HG03354 (cell line): Measurements from ENCODE around the gene EMP2.
"Not testable (repeated sequence)": the region's sequence is repeated elsewhere in the genome, so short reads cannot be mapped to it uniquely, and the experiment has no call there.

Experiments
- ATAC-seq: cut with Tn5 transposase; IDR thresholded peaks from one replicate; pipeline ENCODE4 v1.9.1; 2021; ENCODE audit warnings: mild to moderate bottlenecking; ENCODE audit not compliant: unreplicated experiment, poor library complexity, severe bottlenecking

The EMP2 gene

GRCh38 chr16:10581507-10581906 lies 1.1 kb upstream of the EMP2 start:
- no peak for ATAC-seq

DNA sequence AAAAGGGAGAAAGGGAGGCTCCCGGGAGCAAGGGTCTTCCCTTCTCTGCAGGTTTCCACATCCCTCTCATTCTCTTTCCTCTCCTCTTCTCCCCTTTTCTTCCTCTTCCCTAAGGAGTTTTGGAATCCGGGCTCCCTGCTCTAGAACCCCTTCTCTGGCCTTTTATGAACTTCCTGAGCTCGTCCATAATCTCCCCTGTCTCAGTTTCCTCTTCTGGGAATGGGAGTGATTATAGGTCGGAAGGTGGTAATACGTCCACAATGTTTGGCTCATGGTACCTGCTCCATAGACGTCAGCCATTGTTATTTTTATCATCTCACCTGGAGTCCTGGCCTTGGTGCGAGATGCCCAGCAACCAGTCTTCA lies 467 bp upstream of the EMP2 start:
- no peak for ATAC-seq

DNA sequence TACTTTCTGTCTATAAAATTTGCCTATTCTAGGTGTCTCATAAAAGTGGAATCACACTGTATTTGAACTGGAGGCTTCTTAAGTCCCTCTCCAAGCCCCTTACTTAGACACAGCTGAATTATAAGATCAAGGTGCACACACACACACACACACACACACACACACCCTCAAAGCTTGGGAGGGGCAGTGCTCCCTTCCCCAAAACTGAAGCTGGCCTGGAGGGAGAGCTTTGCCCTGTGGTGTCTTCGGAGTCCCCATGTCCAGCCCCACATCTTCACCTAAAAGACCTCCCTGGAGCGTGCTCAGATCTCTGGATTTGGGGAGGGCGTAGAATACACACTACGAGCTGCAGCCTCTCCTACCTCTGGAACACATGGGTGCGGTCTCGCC lies 828 bp downstream of the EMP2 start:
- no peak for ATAC-seq

DNA sequence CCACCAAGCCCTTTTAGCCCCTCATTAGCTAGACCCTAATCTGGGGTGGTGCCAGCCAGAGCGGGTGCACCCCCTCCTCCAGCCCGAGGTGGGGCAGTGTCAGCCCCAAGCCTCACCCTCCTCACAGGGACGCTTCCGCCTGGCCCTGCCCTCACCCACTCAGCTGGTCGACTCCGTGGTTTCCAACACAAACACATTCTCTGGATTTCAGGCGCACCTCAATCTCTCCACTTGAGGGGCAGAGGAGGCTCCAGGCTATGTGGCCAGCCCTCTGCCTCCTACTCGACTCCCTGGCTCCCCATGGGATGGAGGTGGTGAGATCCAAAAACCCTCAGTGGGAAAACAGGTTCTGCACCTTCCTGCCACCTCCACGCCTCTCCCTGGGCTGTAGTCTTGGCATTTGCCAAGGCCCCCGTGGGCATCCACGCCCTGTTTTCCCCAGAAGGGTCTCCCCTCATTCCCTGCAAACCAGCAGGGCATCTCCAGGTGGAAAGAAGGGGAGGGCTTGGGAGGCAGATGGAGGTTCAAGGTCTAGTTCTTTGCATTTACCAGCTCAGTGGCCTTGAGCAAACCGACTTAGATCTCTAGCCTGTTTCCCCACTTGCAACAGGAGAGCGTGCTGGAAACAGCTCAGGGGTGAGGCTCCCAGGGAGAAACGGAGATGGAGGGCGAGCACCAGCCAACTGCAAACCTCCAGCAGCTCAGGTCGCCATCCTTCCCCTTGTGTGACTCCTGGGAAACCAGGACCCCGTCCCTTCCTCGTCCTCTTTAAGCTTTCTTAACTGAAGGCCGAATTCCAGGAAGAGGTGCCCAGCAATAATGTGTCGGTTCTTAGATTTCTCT lies 1.7 kb downstream of the EMP2 start:
- ATAC-seq, result no peak

- no peak for ATAC-seq
Measured at GRCh38 chr16:10577305-10578202, 2.8 kb downstream of the EMP2 start.

DNA sequence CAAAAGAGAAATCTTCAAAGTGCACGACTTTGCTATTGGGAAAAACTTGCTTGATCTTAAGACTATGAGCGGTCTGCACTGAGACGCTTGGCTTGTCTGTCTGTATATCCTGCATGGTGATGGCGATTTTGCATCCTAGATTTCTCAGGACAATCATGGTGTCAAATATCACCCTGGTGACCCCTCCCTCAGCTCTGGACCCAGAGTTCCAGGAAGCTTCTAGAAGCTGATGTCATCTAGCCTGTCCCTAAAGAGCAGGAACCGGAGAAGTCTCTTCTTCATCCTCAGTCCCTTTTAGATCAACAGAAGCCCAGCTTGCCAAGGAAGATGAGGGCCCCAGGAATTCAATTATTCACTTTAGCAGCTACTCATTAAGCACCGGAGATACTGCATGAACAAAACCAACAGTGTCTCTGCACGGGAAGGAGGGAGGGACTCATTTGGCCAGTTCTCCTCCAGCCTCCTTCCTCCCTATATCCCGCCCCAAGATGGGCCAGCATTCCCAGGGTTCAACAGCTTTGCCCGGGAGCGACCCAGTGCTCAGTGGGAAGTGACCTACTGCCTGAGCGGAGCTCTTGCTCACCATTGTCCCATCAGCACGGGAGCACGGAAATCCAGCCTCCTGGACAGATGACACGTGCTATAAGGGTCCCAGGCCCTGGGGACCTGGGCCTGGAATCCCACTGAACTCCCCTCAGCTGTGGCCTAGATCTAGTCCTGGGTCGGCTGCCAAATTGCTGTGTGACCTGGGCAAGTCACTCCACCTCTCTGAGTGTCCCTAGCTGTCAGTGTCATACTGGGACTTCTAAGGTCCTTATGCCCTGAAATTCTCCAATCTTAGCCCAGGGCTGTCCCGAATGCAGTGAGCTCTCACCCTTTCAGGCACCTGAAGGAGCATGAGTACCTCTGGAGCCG lies 3.8 kb downstream of the EMP2 start:
- ATAC-seq, result no peak

DNA sequence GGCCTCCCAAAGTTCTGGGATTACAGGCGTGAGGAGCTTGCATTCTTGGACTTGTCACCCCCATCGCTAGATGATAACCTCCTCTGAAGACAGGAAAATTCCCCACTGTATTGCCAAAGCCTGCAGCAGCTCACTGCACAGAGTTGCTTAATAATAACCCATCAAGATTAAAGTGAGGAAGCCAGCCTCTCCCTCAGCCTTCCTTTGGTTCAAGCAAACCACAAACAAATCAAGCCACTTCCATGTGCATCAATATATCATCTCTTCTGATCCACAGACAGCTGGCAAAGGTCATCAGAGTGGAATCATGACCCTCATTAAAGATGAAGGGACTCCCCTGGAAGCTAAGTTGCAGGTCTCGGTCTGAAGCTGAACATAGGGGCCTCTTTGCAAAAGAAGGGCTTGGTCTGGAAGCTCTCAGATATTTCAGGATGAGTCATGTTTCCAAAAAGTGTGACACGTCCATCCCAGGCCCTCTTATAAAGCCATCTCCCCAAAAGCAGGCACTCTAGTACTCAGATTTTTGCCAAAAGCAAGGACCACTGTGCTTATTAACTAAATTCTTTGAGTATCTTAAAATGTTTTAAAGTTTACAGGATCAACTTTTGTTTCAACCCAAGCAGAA lies 4.8 kb downstream of the EMP2 start:
- ATAC-seq, result no peak

GRCh38 chr16:10572611-10573010 lies 7.8 kb downstream of the EMP2 start:
- ATAC-seq, result no peak

GRCh38 chr16:10571354-10571753 lies 9.0 kb downstream of the EMP2 start:
- ATAC-seq, result no peak

DNA sequence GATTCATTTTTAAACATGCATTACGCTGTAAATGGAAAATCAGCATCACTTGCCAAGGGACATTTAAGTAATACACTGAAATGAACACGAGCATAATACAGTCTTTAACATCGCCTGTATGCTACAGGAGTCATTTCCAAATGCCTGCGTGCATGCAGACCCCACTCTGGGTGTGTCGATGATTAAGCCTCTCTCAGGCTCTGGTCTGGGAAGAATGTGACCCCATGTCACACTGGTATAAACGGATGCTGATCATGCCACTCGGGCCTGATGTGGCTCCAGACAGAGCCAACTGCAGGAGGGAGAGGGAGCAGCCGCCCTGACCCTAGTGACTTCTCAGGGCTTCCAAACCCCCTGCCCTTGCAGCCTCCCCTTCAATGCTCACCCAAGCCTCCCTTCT lies 10.8 kb downstream of the EMP2 start:
- no peak for ATAC-seq

- ATAC-seq, result no peak
Measured at GRCh38 chr16:10566613-10567012, 13.8 kb downstream of the EMP2 start.

DNA sequence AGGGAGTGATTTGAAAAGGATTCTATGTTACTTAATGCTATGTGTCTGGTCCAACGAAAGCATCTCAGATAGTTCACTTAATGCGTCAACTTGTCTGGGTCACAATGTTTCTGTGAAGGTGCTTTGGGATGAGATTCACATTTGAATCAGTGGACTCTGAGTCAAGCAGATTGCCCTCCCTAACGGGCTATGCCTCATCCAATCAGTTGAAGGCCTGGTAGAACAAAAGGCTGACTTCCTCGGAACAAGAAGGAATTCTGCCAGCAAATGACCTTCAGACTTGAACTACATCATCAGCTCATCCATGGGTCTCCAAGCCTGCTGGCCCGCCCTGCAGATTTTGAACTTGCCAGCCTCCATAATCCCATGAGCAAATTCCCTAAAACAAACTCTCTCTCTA lies 15.2 kb downstream of the EMP2 start:
- ATAC-seq, result no peak

DNA sequence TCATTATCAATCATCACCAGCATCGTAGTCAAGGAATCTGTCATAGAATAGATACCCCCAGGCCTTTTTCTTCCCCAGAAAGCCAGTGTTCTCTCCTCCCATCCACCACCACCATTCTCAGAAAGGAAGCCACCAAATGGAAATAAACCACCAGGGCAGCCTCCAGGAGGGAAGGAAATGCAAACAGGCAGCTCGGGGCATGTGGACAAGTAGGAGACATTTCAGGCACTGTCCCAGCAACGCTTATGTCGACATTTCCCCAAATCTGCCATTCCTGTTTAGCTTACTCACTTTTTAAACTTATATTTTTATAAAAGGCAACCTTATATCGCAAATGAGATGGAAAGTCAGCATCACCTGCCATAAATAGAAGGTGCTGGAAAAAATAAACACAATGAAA lies 15.8 kb downstream of the EMP2 start:
- no peak for ATAC-seq

- no peak for ATAC-seq
Measured at GRCh38 chr16:10562361-10562899, 18.0 kb downstream of the EMP2 start.

DNA sequence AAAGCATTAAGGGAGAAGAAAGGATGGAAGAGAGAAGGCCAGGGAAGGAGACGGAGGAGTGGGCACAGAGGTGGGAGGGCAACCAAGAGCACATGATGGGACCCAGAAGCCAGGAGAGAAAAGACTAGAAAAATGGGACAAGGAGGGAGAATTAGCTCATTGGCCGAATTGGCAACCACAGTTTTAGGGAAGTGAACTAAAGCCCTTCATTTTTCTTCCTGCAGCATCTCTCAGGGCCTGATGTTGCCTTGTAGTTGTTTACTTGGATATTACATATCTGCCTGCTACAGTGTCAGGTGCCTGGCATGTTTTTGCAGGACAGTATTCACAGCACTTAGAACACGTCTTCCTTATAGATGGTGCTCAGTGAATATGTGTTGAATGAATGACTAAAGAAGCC lies 19.0 kb downstream of the EMP2 start:
- ATAC-seq, result no peak

DNA sequence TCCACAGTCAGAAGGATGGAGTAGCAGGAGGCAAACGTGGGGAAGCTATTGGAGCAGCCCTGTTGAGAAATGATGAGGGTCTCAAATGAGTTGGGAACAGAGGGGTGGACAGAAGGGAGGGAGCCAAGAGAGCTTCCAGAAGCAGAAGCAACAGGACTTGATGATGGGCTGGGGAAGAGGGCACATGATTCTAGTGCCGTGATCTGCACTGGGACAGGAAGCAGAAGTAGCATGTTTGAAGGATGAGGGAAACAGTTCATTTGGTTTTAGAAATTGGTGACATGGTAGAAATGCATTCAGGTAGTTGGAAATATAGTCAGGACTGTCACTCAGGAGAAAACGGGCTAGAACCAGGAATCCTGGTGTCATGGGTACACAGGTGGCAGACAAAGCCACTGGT lies 19.4 kb downstream of the EMP2 start:
- ATAC-seq, result no peak

- not testable (repeated sequence) for ATAC-seq
Measured at GRCh38 chr16:10559792-10560191, 20.6 kb downstream of the EMP2 start.

GRCh38 chr16:10558746-10559641 lies 21.4 kb downstream of the EMP2 start:
- ATAC-seq, result no peak
